H1 (cell line): ENCODE measurements around the gene CCDC127. TPM values are rescaled to one million over a fixed set of nuclear protein-coding genes. Genes with fewer than 3 reads are reported as not detected.

Experiments used
- CBX8 ChIP-seq: fragments of 300-800, 300-1000 bp; sonication (generic); IDR thresholded peaks from 2 replicates; pipeline ENCODE4 v1.7.1; 2016; ENCODE audit warnings: low read depth, low read length, borderline replicate concordance
- KDM4A ChIP-seq: IDR thresholded peaks from one replicate; pipeline ENCODE4 v1.7.1; 2012; ENCODE audit warnings: low read depth, mild to moderate bottlenecking, moderate library complexity, low read length, inconsistent platforms; ENCODE audit not compliant: severe bottlenecking
- SRF ChIP-seq: IDR thresholded peaks from 2 replicates; pipeline ENCODE4 v1.6.1; 2011; ENCODE audit warnings: mild to moderate bottlenecking, low read depth, low read length, moderate library complexity
- polyA plus RNA-seq, 7 experiments: library from polyadenylated mRNA; depleted of rRNA in 3 of 7; stranded (reverse) in 5 of 7; unstranded in 2 of 7; fragments of >200 nt in 5 of 7; fragments of 200-250 nt in 2 of 7; gene quantifications; 1 replicate in 5 of 7; 2 replicates in 1 of 7; 4 replicates in 1 of 7; pipeline versions ENCODE4 v1.2.1 to v1.2.3, GENCODE V29; 2011 to 2013; ENCODE audit warnings: missing spikeins in 2 of 7, mixed read lengths in 2 of 7
- total RNA-seq: library from RNA; stranded (reverse); fragmentation: NEBNext Ultra II Directional; extraction: Animal tissue kit (Norgen Biotek cat#: 25700); gene quantifications from 2 replicates; pipeline ENCODE4 v1.2.1, GENCODE V29; 2021

The CCDC127 gene
- total and polyA plus RNA-seq, 2 of the 8 experiments (the other 6 are each of a cell fraction or from before 2014, with no cell fraction given): 2.9 to 8.0 TPM

DNA sequence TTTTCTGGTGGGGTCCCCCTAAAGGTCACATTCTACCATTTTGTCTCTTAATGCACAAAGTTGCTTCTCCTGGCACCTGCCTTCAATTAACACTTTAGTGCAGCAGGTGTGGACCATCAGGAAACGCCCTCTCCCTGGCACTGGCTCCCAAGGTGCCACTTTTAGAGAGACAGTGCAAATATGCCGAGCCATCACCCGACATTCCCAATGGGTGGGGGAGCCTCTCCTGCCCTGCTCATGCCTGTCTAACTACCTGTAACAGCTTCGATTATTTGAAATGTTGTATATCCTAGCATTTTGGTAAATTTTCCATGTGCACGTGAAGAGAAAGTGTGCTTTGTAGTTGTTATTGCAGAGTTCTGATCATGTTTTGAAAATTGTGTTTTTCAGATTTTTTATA is 39.8 kb downstream of the CCDC127 start (continued):
- TF ChIP-seq KDM4A (no peak), SRF (no peak), CBX8 (no peak)
